SJCRH30 (cell line): ENCODE results near the gene RFX8. TPM values are rescaled to one million over a fixed set of nuclear protein-coding genes. Genes with fewer than 3 reads are reported as not detected.
"Not testable (repeated sequence)": the region's sequence is repeated elsewhere in the genome, so short reads cannot be mapped to it uniquely, and the experiment has no call there.

Source experiments
- DNase-seq, 2 experiments: peaks; one replicate each; pipeline ENCODE4 v3.0.0-alpha.2; 2015 to 2020
- H3K27ac ChIP-seq: fragments of 250-450 bp; sonication (Bioruptor Pico); 2 replicates; pipeline ENCODE4 v1.5.1; 2020; ENCODE audit warnings: mild to moderate bottlenecking, moderate library complexity
- H3K27me3 ChIP-seq: fragments of 250-450 bp; sonication (Bioruptor Pico); 2 replicates; pipeline ENCODE4 v1.5.1; 2020; ENCODE audit warnings: mild to moderate bottlenecking, moderate library complexity
- H3K36me3 ChIP-seq: fragments of 250-450 bp; sonication (Bioruptor Pico); 2 replicates; pipeline ENCODE4 v1.5.1; 2020; ENCODE audit warnings: mild to moderate bottlenecking, moderate library complexity
- H3K4me1 ChIP-seq: fragments of 250-450 bp; sonication (Bioruptor Pico); 2 replicates; pipeline ENCODE4 v1.5.1; 2020; ENCODE audit warnings: mild to moderate bottlenecking, moderate library complexity
- H3K4me3 ChIP-seq: fragments of 250-450 bp; sonication (Bioruptor Pico); 2 replicates; pipeline ENCODE4 v1.5.1; 2020; ENCODE audit warnings: mild to moderate bottlenecking, moderate library complexity
- H3K9me3 ChIP-seq: fragments of 250-450 bp; sonication (Bioruptor Pico); replicated peaks from 2 replicates; pipeline ENCODE4 v1.5.1; 2020; ENCODE audit warnings: mild to moderate bottlenecking, moderate library complexity
- total RNA-seq: library from RNA; depleted of rRNA; stranded (reverse); fragments of >200 nt; shearing (Covaris generic); gene quantifications from 2 replicates; pipeline ENCODE4 v1.2.3, GENCODE V29; 2014

RFX8 gene
- total RNA-seq, 1 experiment from 2014 or later = 0.06 TPM

- H3K4me3 ChIP-seq = no peak overlapping the region
- H3K27ac ChIP-seq = no peak overlapping the region
- no peaks in the 10 kb centered on the region for H3K27me3 ChIP-seq
- peaks cover 24% of the 10 kb centered on the region for H3K4me1 ChIP-seq
- no peaks in the 10 kb centered on the region for H3K9me3 ChIP-seq
- no peaks in the 10 kb centered on the region for H3K36me3 ChIP-seq
- DNase-seq = no peak
Measured at GRCh38 chr2:101476605-101477208, 1.8 kb upstream of the RFX8 start.

- Histone ChIP-seq H3K4me3 (no peak overlapping the region), H3K27ac (no peak overlapping the region), H3K4me1 (peaks cover 16% of the 10 kb centered on the region), H3K36me3 (no peaks in the 10 kb centered on the region), H3K27me3 (no peaks in the 10 kb centered on the region), H3K9me3 (no peaks in the 10 kb centered on the region)
- no peak for DNase-seq
Measured at GRCh38 chr2:101473911-101474701, 806 bp downstream of the RFX8 start.

GRCh38 chr2:101473591-101473910, 1.4 kb downstream of the RFX8 start:
- no peak for DNase-seq
- H3K27me3 ChIP-seq = no peaks in the 10 kb centered on the region
- no peaks in the 10 kb centered on the region for H3K36me3 ChIP-seq
- H3K4me3 ChIP-seq = no peak overlapping the region
- no peak overlapping the region for H3K27ac ChIP-seq
- peaks cover 11% of the 10 kb centered on the region for H3K4me1 ChIP-seq
- no peaks in the 10 kb centered on the region for H3K9me3 ChIP-seq

- Histone ChIP-seq H3K9me3 (no peaks in the 10 kb centered on the region), H3K4me1 (peaks cover 5% of the 10 kb centered on the region), H3K27ac (no peak overlapping the region), H3K36me3 (no peaks in the 10 kb centered on the region), H3K4me3 (no peak overlapping the region), H3K27me3 (no peaks in the 10 kb centered on the region)
- no peak for DNase-seq
Measured at GRCh38 chr2:101469863-101470262, 5.0 kb downstream of the RFX8 start.

GRCh38 chr2:101467306-101467705, 7.6 kb downstream of the RFX8 start:
- no peaks in the 10 kb centered on the region for H3K9me3 ChIP-seq
- no peaks in the 10 kb centered on the region for H3K36me3 ChIP-seq
- H3K4me1 ChIP-seq = peaks cover 24% of the 10 kb centered on the region
- no peak overlapping the region for H3K4me3 ChIP-seq
- no peak for DNase-seq
- no peak overlapping the region for H3K27ac ChIP-seq
- H3K27me3 ChIP-seq = no peaks in the 10 kb centered on the region

GRCh38 chr2:101466426-101466825, 8.5 kb downstream of the RFX8 start:
- peak in 1 of 2 experiments; percentile 21 for DNase-seq
- Histone ChIP-seq H3K4me1 (peaks cover 24% of the 10 kb centered on the region), H3K36me3 (no peaks in the 10 kb centered on the region), H3K27me3 (no peaks in the 10 kb centered on the region), H3K27ac (no peak overlapping the region), H3K4me3 (no peak overlapping the region), H3K9me3 (no peaks in the 10 kb centered on the region)

- no peak for DNase-seq
- Histone ChIP-seq H3K36me3 (no peaks in the 10 kb centered on the region), H3K27ac (no peak overlapping the region), H3K27me3 (no peaks in the 10 kb centered on the region), H3K4me1 (peaks cover 24% of the 10 kb centered on the region), H3K4me3 (no peak overlapping the region), H3K9me3 (no peaks in the 10 kb centered on the region)
Measured at GRCh38 chr2:101464841-101465240, 10.1 kb downstream of the RFX8 start.

- peak overlapping the region; percentile 14; the same call in 1 of the 2 replicates for H3K27ac ChIP-seq
- DNase-seq = peak; percentile 58 to 74
- no peak overlapping the region for H3K4me3 ChIP-seq
Measured at GRCh38 chr2:101463911-101464641, 10.8 kb downstream of the RFX8 start.

GRCh38 chr2:101463421-101463820, 11.5 kb downstream of the RFX8 start:
- Histone ChIP-seq H3K27ac (peak overlapping the region; percentile 14; the same call in 1 of the 2 replicates), H3K36me3 (no peaks in the 10 kb centered on the region), H3K4me1 (peaks cover 24% of the 10 kb centered on the region), H3K4me3 (no peak overlapping the region), H3K9me3 (no peaks in the 10 kb centered on the region), H3K27me3 (no peaks in the 10 kb centered on the region)
- no peak for DNase-seq

More at GRCh38 chr2:101463911-101464641, 10.8 kb downstream of the RFX8 start:
- Histone ChIP-seq H3K27me3 (no peaks in the 10 kb centered on the region), H3K9me3 (no peaks in the 10 kb centered on the region), H3K4me1 (peaks cover 24% of the 10 kb centered on the region), H3K36me3 (no peaks in the 10 kb centered on the region)

GRCh38 chr2:101461381-101461780, 13.5 kb downstream of the RFX8 start:
- Histone ChIP-seq H3K9me3 (no peaks in the 10 kb centered on the region), H3K36me3 (no peaks in the 10 kb centered on the region), H3K27me3 (no peaks in the 10 kb centered on the region), H3K27ac (no peak overlapping the region), H3K4me1 (peaks cover 22% of the 10 kb centered on the region), H3K4me3 (no peak overlapping the region)
- no peak for DNase-seq

GRCh38 chr2:101454408-101454807, 20.5 kb downstream of the RFX8 start:
- not testable (repeated sequence) for H3K27me3 ChIP-seq, H3K27ac ChIP-seq

GRCh38 chr2:101450965-101451364, 23.9 kb downstream of the RFX8 start:
- Histone ChIP-seq H3K4me3 (no peak overlapping the region), H3K27ac (no peak overlapping the region), H3K9me3 (peaks cover 4% of the 10 kb centered on the region; the same call in 1 of the 2 replicates), H3K4me1 (peaks cover 4% of the 10 kb centered on the region), H3K27me3 (no peaks in the 10 kb centered on the region), H3K36me3 (no peaks in the 10 kb centered on the region)
- DNase-seq = no peak

More at GRCh38 chr2:101454408-101454807, 20.5 kb downstream of the RFX8 start:
- H3K36me3 ChIP-seq, H3K4me3 ChIP-seq, H3K9me3 ChIP-seq, H3K4me1 ChIP-seq: not testable (repeated sequence)
- DNase-seq = peak in 1 of 2 experiments; percentile 30

GRCh38 chr2:101446869-101447268, 28.0 kb downstream of the RFX8 start:
- Histone ChIP-seq H3K27ac (no peak overlapping the region), H3K9me3 (no peaks in the 10 kb centered on the region; the same call in 1 of the 2 replicates), H3K4me1 (peaks cover 3% of the 10 kb centered on the region; the same call in 1 of the 2 replicates), H3K36me3 (no peaks in the 10 kb centered on the region), H3K4me3 (no peak overlapping the region), H3K27me3 (no peaks in the 10 kb centered on the region)
- DNase-seq = no peak

GRCh38 chr2:101442667-101443061, 32.2 kb downstream of the RFX8 start:
- no peak overlapping the region for H3K27ac ChIP-seq
- DNase-seq = no peak

More at GRCh38 chr2:101442667-101443061, 32.2 kb downstream of the RFX8 start:
- Histone ChIP-seq H3K36me3 (no peaks in the 10 kb centered on the region), H3K27me3 (no peaks in the 10 kb centered on the region), H3K4me3 (no peak overlapping the region), H3K9me3 (no peaks in the 10 kb centered on the region; the same call in 1 of the 2 replicates), H3K4me1 (peaks cover 15% of the 10 kb centered on the region)
